Activated CD4-positive, alpha-beta T cell treated with anti-CD3 and anti-CD28 coated beads, Interleukin-2, amount 10 ng/mL, durations not matched to agents 7 days and 5 days (primary cell): Measurements from ENCODE around the gene CNTNAP2. TPM values are rescaled to one million over a fixed set of nuclear protein-coding genes. Genes with fewer than 3 reads are reported as not detected.

ENCODE experiments used
- CTCF ChIA-PET: fragments of 350-600 bp; sonication (Branson Sonifier 250); formaldehyde crosslinking; loops from one replicate; lab custom pipeline; 2021; ENCODE audit warnings: antibody characterized with exemption; lab: Charles Lee
- POLR2A ChIA-PET: fragments of 350-600 bp; sonication (Branson Sonifier 250); formaldehyde crosslinking; loops from one replicate; lab custom pipeline; 2021; ENCODE audit warnings: antibody characterized with exemption; lab: Charles Lee
- DNase-seq: peaks from one replicate; pipeline ENCODE4 v3.0.0-alpha.2; 2020
- H3K27ac Mint-ChIP-seq: one replicate; pipeline ENCODE4 v1.8.0; 2021; ENCODE audit warnings: mild to moderate bottlenecking, moderate library complexity, mixed read lengths
- H3K27me3 Mint-ChIP-seq: one replicate; pipeline ENCODE4 v1.8.0; 2021; ENCODE audit warnings: mixed read lengths
- H3K36me3 Mint-ChIP-seq: one replicate; pipeline ENCODE4 v1.8.0; 2021; ENCODE audit warnings: low read depth, mixed read lengths
- H3K4me1 Mint-ChIP-seq: one replicate; pipeline ENCODE4 v1.8.0; 2021; ENCODE audit warnings: mixed read lengths
- H3K4me3 Mint-ChIP-seq: one replicate; pipeline ENCODE4 v1.8.0; 2021; ENCODE audit warnings: mild to moderate bottlenecking, moderate library complexity, mixed read lengths
- H3K9me3 Mint-ChIP-seq: one replicate; pipeline ENCODE4 v1.8.0; 2021; ENCODE audit warnings: mixed read lengths
- total RNA-seq, 2 experiments: library from RNA; stranded (reverse); gene quantifications; one replicate each; pipeline ENCODE4 v1.2.3, GENCODE V29; 2021

CNTNAP2 gene
- total RNA-seq, 2 experiments from 2014 or later, result not detected

DNA sequence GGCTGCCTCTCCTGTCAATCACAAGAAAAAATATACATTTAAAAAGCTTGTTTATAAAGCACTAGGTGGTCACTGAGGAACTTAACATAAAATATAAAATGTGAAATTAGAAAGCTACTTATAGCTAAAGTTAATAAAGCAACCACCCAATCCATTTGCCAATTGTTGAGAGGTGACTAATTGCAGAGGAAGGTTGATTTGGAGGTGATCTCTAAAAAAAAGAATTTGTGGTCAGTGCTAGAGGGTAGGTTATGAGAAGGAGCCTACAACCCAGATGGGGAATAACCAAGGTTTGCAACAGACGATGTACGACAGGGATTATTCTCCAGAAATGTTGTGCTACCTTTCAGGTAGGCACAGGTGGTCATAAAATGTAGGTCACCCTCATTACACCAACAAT, 2029.7 kb downstream of the CNTNAP2 start:
- no peak for DNase-seq
- Mint-ChIP-seq H3K9me3 (no peaks in the 10 kb centered on the region), H3K4me3 (no peak overlapping the region), H3K27me3 (no peaks in the 10 kb centered on the region), H3K36me3 (no peaks in the 10 kb centered on the region), H3K4me1 (no peaks in the 10 kb centered on the region), H3K27ac (no peak overlapping the region)
- POLR2A ChIA-PET, result no interaction called here
- CTCF ChIA-PET, result no interaction called here

DNA sequence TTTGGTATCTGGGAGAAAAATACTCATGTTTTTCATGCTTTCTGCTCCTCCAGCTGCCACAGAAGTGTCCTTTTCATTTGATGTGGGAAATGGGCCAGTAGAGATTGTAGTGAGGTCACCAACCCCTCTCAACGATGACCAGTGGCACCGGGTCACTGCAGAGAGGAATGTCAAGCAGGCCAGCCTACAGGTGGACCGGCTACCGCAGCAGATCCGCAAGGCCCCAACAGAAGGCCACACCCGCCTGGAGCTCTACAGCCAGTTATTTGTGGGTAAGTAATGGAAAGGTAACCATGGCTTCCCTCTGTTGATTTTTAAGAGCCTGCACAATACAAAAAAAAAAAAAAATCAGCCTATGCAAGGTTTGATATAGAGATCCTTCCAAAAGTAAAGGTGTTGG, 2030.8 kb downstream of the CNTNAP2 start:
- Mint-ChIP-seq H3K4me1 (no peaks in the 10 kb centered on the region), H3K36me3 (no peaks in the 10 kb centered on the region), H3K27me3 (no peaks in the 10 kb centered on the region), H3K27ac (no peak overlapping the region), H3K9me3 (no peaks in the 10 kb centered on the region), H3K4me3 (no peak overlapping the region)
- ChIA-PET POLR2A (no interaction called here), CTCF (interaction anchor here (0.7 kb wide), 1 partner anchor 227 kb away, joined by 3 read pairs; no protein-coding TSS in a partner anchor)
- no peak for DNase-seq

DNA sequence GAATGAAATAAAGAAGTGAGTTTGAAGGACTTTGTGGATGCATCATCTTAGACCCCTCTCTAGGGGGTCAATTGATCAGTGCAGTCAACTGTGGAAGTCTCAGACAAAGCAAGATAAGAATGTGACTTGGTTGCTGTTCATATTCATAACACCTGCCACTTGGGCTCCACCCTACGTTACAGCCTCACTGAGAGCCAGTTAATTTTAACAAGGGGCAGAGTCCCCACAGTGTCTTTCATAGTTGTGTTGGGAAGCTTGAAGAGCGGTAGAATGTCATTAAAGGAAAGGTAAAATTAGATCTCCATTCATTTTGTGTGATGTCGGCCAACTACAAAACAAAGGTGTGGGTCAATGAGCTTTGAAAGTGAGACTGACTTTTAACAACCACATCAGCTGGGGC, 2031.9 kb downstream of the CNTNAP2 start:
- Mint-ChIP-seq H3K4me1 (no peaks in the 10 kb centered on the region), H3K4me3 (no peak overlapping the region), H3K27me3 (no peaks in the 10 kb centered on the region), H3K9me3 (no peaks in the 10 kb centered on the region), H3K27ac (no peak overlapping the region), H3K36me3 (no peaks in the 10 kb centered on the region)
- no peak for DNase-seq
- CTCF ChIA-PET, result interaction anchor here (0.6 kb wide), 1 partner anchor 941 kb away, joined by 3 read pairs; no protein-coding TSS in a partner anchor
- POLR2A ChIA-PET, result no interaction called here

DNA sequence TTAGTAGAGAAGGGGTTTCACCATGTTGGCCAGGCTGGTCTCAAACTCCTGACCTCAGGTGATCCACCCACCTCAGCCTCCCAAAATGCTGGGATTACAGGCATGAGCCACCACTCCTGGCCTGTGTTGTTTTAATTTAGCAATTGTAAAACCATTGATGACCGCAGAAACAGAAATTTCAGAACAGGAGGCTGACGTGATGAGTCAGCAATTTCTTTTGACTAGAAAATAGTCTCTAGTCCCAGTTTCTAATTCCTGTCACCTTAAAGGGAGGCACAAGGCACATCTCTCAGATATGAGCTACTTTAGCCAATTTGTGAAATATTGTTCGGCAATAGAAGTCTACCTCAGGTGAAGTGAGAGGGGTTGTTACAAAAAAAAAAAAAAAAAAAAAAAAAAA, 2033.1 kb downstream of the CNTNAP2 start:
- Mint-ChIP-seq H3K27me3 (no peaks in the 10 kb centered on the region), H3K4me1 (no peaks in the 10 kb centered on the region), H3K27ac (no peak overlapping the region), H3K4me3 (no peak overlapping the region), H3K9me3 (no peaks in the 10 kb centered on the region), H3K36me3 (no peaks in the 10 kb centered on the region)
- DNase-seq, result no peak
- ChIA-PET POLR2A (no interaction called here), CTCF (no interaction called here)

DNA sequence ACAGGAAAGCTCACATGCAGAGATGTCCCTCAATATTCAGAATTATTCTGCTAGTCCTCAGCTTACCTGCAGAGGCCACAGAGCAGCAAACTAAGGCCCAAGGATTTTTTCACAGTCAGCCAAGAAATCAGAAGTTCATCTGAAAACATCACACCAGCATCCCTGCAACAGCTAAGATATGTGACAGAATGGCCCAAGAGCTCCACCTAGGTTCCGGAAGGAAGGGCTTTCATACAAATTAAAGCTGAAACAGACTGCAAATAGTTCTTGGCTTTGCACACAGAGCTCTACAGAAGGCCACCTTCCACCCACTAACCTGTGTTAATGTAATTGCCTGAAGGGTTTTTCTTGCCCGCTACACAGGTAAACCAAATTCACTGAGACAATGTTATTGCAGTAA, 2035.2 kb downstream of the CNTNAP2 start:
- H3K4me1 Mint-ChIP-seq, result no peaks in the 10 kb centered on the region
- H3K36me3 Mint-ChIP-seq, result no peaks in the 10 kb centered on the region
- H3K27ac Mint-ChIP-seq, result no peak overlapping the region
- DNase-seq, result no peak
- POLR2A ChIA-PET, result no interaction called here
- CTCF ChIA-PET, result no interaction called here
- H3K27me3 Mint-ChIP-seq, result no peaks in the 10 kb centered on the region
- H3K9me3 Mint-ChIP-seq, result no peaks in the 10 kb centered on the region
- H3K4me3 Mint-ChIP-seq, result no peak overlapping the region

DNA sequence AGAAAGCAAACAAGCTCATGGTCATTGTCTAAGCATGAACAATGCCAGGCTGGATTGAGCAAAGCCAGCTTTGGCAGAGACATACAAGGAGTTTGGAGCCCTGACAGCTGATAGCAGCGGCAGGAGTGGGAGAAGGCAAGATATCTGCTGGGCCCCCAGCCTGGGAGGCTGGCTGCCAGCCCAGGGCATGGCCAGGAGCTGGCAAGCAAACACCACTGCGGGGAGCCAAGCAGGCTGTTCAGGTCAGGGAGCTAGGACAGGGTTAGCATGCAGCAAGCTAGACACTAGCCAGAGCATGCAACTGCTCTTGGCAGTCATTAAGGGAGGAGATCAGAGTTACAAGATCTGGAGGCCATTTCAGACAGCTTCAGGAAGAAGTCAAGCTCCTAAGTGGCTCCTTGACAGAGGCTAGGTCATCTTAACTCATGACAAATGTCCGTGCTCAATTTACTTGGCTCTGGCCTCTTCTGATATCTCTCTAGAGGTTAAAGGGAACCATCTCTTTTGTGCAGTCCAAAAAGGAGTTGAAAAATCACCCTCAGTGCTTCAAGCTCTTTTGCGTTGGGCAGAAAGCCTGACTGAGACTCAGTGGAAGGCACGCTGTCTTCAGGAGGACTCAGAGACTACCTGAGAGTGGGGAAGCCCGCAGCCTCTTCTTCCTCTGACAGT, 2037.1 kb downstream of the CNTNAP2 start:
- ChIA-PET POLR2A (no interaction called here), CTCF (no interaction called here)
- Mint-ChIP-seq H3K4me3 (no peak overlapping the region), H3K27ac (no peak overlapping the region), H3K4me1 (no peaks in the 10 kb centered on the region), H3K36me3 (no peaks in the 10 kb centered on the region), H3K9me3 (no peaks in the 10 kb centered on the region), H3K27me3 (no peaks in the 10 kb centered on the region)
- DNase-seq, result no peak

DNA sequence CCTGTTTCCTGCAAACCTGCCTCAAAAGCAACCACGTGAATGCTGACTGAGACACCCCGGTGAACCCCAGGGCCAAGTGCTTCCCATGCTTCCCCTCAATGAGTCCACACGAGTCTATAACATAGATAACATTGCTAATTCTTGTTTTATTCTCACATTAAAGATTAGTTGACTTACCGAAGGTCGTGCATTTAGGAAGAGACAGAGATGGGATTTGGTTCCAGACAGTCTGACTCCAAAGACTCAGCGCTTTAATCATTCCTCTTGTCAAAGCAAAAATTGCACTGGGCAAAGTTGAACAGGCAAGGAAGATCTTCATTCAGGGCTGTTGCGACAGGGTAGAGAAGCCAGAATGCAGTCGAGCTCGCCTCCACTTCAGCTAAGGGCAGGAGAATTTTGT, 2038.4 kb downstream of the CNTNAP2 start:
- H3K4me1 Mint-ChIP-seq, result no peaks in the 10 kb centered on the region
- no peak overlapping the region for H3K4me3 Mint-ChIP-seq
- no peaks in the 10 kb centered on the region for H3K9me3 Mint-ChIP-seq
- no peaks in the 10 kb centered on the region for H3K36me3 Mint-ChIP-seq
- CTCF ChIA-PET, result interaction anchor here (0.9 kb wide), 1 partner anchor 12 kb away, joined by 3 read pairs; no protein-coding TSS in a partner anchor
- H3K27me3 Mint-ChIP-seq, result no peaks in the 10 kb centered on the region
- DNase-seq, result no peak
- no peak overlapping the region for H3K27ac Mint-ChIP-seq
- POLR2A ChIA-PET, result no interaction called here

DNA sequence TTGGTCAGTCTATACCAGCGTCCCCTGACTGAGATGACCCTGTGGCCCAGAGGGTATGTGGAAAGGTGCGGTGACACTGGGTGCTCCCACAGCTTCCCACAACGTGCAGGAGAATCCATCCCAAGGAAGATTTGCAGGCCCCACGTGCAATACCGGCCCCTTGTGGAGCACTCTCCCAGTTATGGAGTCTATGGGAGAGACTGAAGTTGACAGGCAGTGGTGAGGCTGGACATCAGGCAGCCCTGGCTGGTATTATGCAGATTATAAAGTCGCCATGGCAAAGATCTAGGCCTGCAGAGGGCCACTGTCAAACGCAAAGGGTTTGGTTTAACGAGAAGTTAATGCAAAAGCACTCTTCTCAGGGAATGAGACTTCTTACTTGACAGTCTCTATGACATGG, 2039.2 kb downstream of the CNTNAP2 start:
- no peak for DNase-seq
- Mint-ChIP-seq H3K27me3 (peaks cover 2% of the 10 kb centered on the region), H3K27ac (no peak overlapping the region), H3K4me1 (no peaks in the 10 kb centered on the region), H3K9me3 (no peaks in the 10 kb centered on the region), H3K4me3 (no peak overlapping the region), H3K36me3 (no peaks in the 10 kb centered on the region)
- CTCF ChIA-PET, result no interaction called here
- POLR2A ChIA-PET, result no interaction called here

DNA sequence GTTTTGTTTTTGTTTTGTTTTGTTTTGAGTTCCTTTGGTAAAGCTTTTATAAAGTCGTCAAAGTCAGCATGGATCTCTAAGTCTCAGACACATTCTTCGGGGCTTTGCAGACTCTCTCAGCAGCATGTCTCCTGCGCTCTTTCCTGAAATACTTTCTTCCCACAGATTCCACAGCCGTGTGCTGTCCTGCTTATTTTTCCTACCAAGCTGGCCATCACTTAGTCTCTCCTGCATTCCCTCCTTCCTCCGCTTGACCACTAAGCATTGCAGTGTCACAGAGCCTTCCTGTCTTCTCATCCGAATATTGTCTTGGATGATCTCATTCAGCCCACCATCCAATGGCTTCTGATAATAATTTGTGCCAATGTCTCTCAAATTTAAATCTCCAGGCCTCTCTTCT, 2039.6 kb downstream of the CNTNAP2 start:
- CTCF ChIA-PET, result no interaction called here
- no peak for DNase-seq

DNA sequence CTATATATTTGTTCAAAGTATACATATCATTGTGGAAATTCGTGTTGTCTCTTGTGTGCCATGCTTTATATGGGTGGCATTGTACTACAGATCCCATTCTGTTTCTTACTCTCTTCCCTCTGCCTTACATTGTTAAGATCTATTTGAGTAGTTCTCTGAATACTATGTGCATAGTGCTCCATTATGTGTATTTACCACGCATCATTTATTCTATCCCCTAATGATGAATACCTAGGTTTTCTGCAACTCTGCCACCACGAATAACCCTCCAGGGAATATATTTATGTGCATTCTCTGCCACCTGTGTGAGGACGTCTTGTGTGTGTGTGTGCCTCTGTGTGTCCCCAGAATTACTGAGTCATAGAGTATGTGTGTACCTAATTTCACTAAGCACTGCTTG, 2042.7 kb downstream of the CNTNAP2 start:
- no peak for DNase-seq
- no peaks in the 10 kb centered on the region for H3K9me3 Mint-ChIP-seq
- H3K27ac Mint-ChIP-seq, result no peak overlapping the region
- H3K4me1 Mint-ChIP-seq, result no peaks in the 10 kb centered on the region
- H3K4me3 Mint-ChIP-seq, result no peak overlapping the region
- no peaks in the 10 kb centered on the region for H3K36me3 Mint-ChIP-seq
- POLR2A ChIA-PET, result no interaction called here
- H3K27me3 Mint-ChIP-seq, result peaks cover 2% of the 10 kb centered on the region
- CTCF ChIA-PET, result no interaction called here

More for the DNA sequence above, 2039.6 kb downstream of the CNTNAP2 start:
- H3K27ac Mint-ChIP-seq, result no peak overlapping the region
- no peak overlapping the region for H3K4me3 Mint-ChIP-seq
- no peaks in the 10 kb centered on the region for H3K36me3 Mint-ChIP-seq
- peaks cover 2% of the 10 kb centered on the region for H3K27me3 Mint-ChIP-seq
- POLR2A ChIA-PET, result no interaction called here
- H3K9me3 Mint-ChIP-seq, result no peaks in the 10 kb centered on the region
- H3K4me1 Mint-ChIP-seq, result no peaks in the 10 kb centered on the region

DNA sequence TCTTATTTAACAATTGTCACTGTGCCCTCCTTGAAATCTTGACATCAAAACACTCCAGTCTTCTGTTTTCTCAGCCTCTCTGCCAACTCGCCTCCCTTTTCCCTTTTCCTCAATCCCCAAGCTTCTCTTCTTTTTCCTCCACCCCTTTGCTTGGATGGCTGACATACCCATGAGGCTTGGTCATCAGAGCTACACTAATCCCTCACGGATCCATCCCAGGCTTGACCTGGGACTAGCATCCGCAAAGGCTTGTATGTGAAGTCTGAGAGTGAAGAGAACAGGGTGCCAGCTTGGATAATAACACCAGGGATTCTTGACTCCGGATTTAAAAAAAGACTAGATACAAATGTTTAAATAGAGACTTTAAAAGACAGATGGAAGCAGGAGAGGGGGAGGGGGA, 2045.2 kb downstream of the CNTNAP2 start:
- ChIA-PET CTCF (no interaction called here), POLR2A (no interaction called here)
- no peak overlapping the region for H3K4me3 Mint-ChIP-seq
- no peak for DNase-seq
- H3K27ac Mint-ChIP-seq, result no peak overlapping the region
- H3K9me3 Mint-ChIP-seq, result no peaks in the 10 kb centered on the region
- H3K36me3 Mint-ChIP-seq, result no peaks in the 10 kb centered on the region
- H3K27me3 Mint-ChIP-seq, result peaks cover 2% of the 10 kb centered on the region
- H3K4me1 Mint-ChIP-seq, result no peaks in the 10 kb centered on the region

DNA sequence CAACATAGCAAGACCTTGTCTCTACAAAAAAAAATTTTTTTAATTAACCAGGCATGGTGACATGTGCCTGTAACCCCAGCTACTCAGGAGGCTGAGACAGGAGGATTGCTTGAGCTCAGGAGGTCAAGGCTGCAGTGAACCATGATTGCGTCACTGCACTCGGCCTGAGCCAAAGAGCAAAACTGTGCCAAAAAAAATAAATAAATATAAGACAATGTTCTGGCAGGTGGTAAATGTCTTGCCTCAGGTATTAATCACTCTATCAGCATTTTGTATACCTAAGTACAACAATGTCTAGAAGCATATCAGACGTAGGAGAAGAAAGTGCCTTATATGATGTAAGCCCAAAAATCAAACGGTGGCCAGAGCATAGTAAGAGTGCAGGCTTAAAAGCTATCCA, 2046.2 kb downstream of the CNTNAP2 start:
- Mint-ChIP-seq H3K4me3 (no peak overlapping the region), H3K27me3 (peaks cover 2% of the 10 kb centered on the region), H3K36me3 (no peaks in the 10 kb centered on the region), H3K9me3 (no peaks in the 10 kb centered on the region), H3K4me1 (no peaks in the 10 kb centered on the region), H3K27ac (no peak overlapping the region)
- ChIA-PET CTCF (interaction anchor here (0.7 kb wide), 1 partner anchor 57 kb away, joined by 3 read pairs; no protein-coding TSS in a partner anchor), POLR2A (no interaction called here)
- DNase-seq, result no peak

DNA sequence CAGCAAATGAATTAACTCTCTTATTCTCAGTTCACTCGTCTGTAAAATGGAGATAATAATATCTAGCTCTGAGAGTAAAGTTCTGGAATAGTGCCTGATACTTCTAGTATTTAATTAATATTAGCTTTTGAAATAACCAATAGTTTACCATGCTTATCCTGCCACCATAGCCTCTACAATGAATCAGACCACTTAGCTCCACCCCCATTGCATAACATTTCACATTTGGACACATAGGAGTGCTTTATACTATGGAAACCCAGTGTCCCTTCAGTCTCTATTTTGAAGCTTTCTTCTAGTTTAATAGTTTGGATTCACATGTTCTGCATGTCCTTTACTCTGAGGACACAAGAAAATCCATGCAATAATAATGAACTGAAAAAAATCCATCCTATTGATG, 2046.6 kb downstream of the CNTNAP2 start:
- CTCF ChIA-PET, result no interaction called here
- no peaks in the 10 kb centered on the region for H3K4me1 Mint-ChIP-seq
- no peak overlapping the region for H3K4me3 Mint-ChIP-seq
- peaks cover 2% of the 10 kb centered on the region for H3K27me3 Mint-ChIP-seq
- POLR2A ChIA-PET, result no interaction called here
- no peaks in the 10 kb centered on the region for H3K36me3 Mint-ChIP-seq
- no peaks in the 10 kb centered on the region for H3K9me3 Mint-ChIP-seq
- H3K27ac Mint-ChIP-seq, result no peak overlapping the region
- no peak for DNase-seq

DNA sequence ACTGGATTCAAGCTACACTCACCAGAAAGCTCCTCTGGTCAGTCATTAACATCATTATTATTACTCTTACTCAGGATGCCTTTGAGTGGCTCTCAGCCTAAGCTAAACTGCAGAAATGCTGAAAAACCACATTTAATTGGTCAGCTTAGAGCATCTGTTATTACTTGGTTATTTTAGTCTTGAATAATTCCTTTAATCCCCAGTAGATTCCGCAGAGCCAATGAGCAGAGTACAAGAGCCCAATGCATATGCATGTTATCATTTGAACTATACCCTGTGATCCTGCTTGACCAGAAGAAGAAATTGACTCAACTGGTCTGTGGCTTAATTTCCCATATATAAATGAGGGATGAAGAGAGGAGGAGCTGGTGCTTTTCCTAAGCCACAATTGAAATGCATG, 2056.3 kb downstream of the CNTNAP2 start:
- no peaks in the 10 kb centered on the region for H3K4me1 Mint-ChIP-seq
- DNase-seq, result no peak
- H3K9me3 Mint-ChIP-seq, result no peaks in the 10 kb centered on the region
- ChIA-PET POLR2A (no interaction called here), CTCF (interaction anchor here (0.7 kb wide), 1 partner anchor 10 kb away, joined by 3 read pairs; no protein-coding TSS in a partner anchor)
- H3K27me3 Mint-ChIP-seq, result no peaks in the 10 kb centered on the region
- H3K36me3 Mint-ChIP-seq, result no peaks in the 10 kb centered on the region
- H3K27ac Mint-ChIP-seq, result no peak overlapping the region
- no peak overlapping the region for H3K4me3 Mint-ChIP-seq
